SK-N-SH treated with all-trans-retinoic acid at 6 μM for 48 hours (cell line): ENCODE data around the gene IL4R.

Experiments
- ARNTL ChIP-seq: fragments of 450-650 bp; formaldehyde crosslinking; IDR thresholded peaks from 2 replicates; pipeline ENCODE4 v1.5.0; 2020; ENCODE audit warnings: low read depth, mild to moderate bottlenecking, moderate library complexity, borderline replicate concordance
- CREB5 ChIP-seq: fragments of 250-450 bp; sonication (Bioruptor Pico); IDR thresholded peaks from 2 replicates; pipeline ENCODE4 v1.5.1; 2020; ENCODE audit warnings: low read depth, mild to moderate bottlenecking, moderate library complexity
- OSR1 ChIP-seq: fragments of 250-450 bp; sonication (Bioruptor Pico); IDR thresholded peaks from 2 replicates; pipeline ENCODE4 v1.8.0; 2022; ENCODE audit warnings: moderate library complexity, mild to moderate bottlenecking, inconsistent platforms
- PATZ1 ChIP-seq: fragments of 250-450 bp; sonication (Bioruptor Pico); IDR thresholded peaks from 2 replicates; pipeline ENCODE4 v1.8.0; 2020; ENCODE audit warnings: mild to moderate bottlenecking, moderate library complexity, borderline replicate concordance
- PPARA ChIP-seq: fragments of 250-450 bp; sonication (Bioruptor Pico); IDR thresholded peaks from 2 replicates; pipeline ENCODE4 v1.5.0; 2020; ENCODE audit warnings: mild to moderate bottlenecking, borderline replicate concordance
- RARB ChIP-seq: fragments of 250-450 bp; sonication (Bioruptor Pico); IDR thresholded peaks from 2 replicates; pipeline ENCODE4 v1.8.0; 2021; ENCODE audit warnings: mild to moderate bottlenecking, moderate library complexity
- SNAI2 ChIP-seq: fragments of 250-450 bp; sonication (Bioruptor Pico); IDR thresholded peaks from 2 replicates; pipeline ENCODE4 v1.5.0; 2020; ENCODE audit warnings: mild to moderate bottlenecking, moderate library complexity
- TCF4 ChIP-seq: fragments of 250-450 bp; sonication (Bioruptor Pico); IDR thresholded peaks from 2 replicates; pipeline ENCODE4 v1.8.0; 2021; ENCODE audit warnings: mild to moderate bottlenecking, moderate library complexity, borderline replicate concordance
- ZC3H10 ChIP-seq: fragments of 250-450 bp; sonication (Bioruptor Pico); IDR thresholded peaks from 2 replicates; pipeline ENCODE4 v1.5.1; 2021; ENCODE audit warnings: mild to moderate bottlenecking, moderate library complexity
- ZFP3 ChIP-seq: fragments of 250-450 bp; sonication (Bioruptor Pico); IDR thresholded peaks from 2 replicates; pipeline ENCODE4 v1.5.0; 2020; ENCODE audit warnings: mild to moderate bottlenecking, moderate library complexity
- ZNF565 ChIP-seq: fragments of 450-650 bp; formaldehyde crosslinking; conservative IDR thresholded peaks from 2 replicates; pipeline ENCODE4 v1.5.0; 2020; ENCODE audit warnings: low read depth, mild to moderate bottlenecking, moderate library complexity
- ZNF70 ChIP-seq: fragments of 450-650 bp; formaldehyde crosslinking; IDR thresholded peaks from 2 replicates; pipeline ENCODE4 v1.5.0; 2020; ENCODE audit warnings: mild to moderate bottlenecking, moderate library complexity
- ZNF8 ChIP-seq: fragments of 450-650 bp; formaldehyde crosslinking; IDR thresholded peaks from 2 replicates; pipeline ENCODE4 v1.5.0; 2020; ENCODE audit warnings: mild to moderate bottlenecking, moderate library complexity

GRCh38 chr16:27281243-27281642, 32.5 kb upstream of the IL4R start:
- no peak for TF ChIP-seq ZNF70 (CRISPR knock-in tag)
- no peak for TF ChIP-seq ZNF565 (CRISPR knock-in tag)
- TF ChIP-seq CREB5 (CRISPR knock-in tag), result no peak
- no peak for TF ChIP-seq ZFP3 (CRISPR knock-in tag)
- TF ChIP-seq TCF4 (CRISPR knock-in tag), result no peak
- no peak for TF ChIP-seq ARNTL (CRISPR knock-in tag)
- no peak for TF ChIP-seq PATZ1 (CRISPR knock-in tag)
- no peak for TF ChIP-seq OSR1 (CRISPR knock-in tag)
- no peak for TF ChIP-seq SNAI2 (CRISPR knock-in tag)
- TF ChIP-seq ZNF8, result no peak
- no peak for TF ChIP-seq ZC3H10 (CRISPR knock-in tag)
- TF ChIP-seq RARB (CRISPR knock-in tag), result no peak
- TF ChIP-seq PPARA (CRISPR knock-in tag), result no peak
